Keratinocyte (primary cell): Measurements from ENCODE around the gene QSOX1. TPM values are rescaled to one million over a fixed set of nuclear protein-coding genes. Genes with fewer than 3 reads are reported as not detected.

Experiments
- DNase-seq: peaks from one replicate; pipeline ENCODE4 v3.0.0-alpha.2; 2011; ENCODE audit warnings: low read depth, missing footprints, low spot score
- FAIRE-seq: peaks from 2 replicates; lab custom pipeline; 2011; peaks lifted over from hg19 to GRCh38; lab: Jason Lieb, UNC
- H2AFZ ChIP-seq: 2 replicates; pipeline ENCODE4 v1.6.0; 2012; ENCODE audit warnings: low read length, control low read depth, inconsistent platforms; ENCODE audit not compliant: control insufficient read depth
- H3K27ac ChIP-seq: 2 replicates; pipeline ENCODE4 v1.5.1; 2011; ENCODE audit warnings: low read length; ENCODE audit not compliant: control insufficient read depth, insufficient read depth
- H3K27me3 ChIP-seq: 3 replicates; pipeline ENCODE4 v1.6.0; 2011; ENCODE audit warnings: low read length; ENCODE audit not compliant: control insufficient read depth, insufficient read depth; ENCODE audit errors: extremely low read depth
- H3K36me3 ChIP-seq, 2 experiments: 2 replicates in 1 of 2; 3 replicates in 1 of 2; pipeline ENCODE4 v1.5.1; 2011; ENCODE audit warnings: low read length in 2 of 2, mild to moderate bottlenecking in 1 of 2; ENCODE audit not compliant: control insufficient read depth in 2 of 2, insufficient read depth in 2 of 2; ENCODE audit errors: extremely low read depth in 1 of 2
- H3K4me1 ChIP-seq: 3 replicates; pipeline ENCODE4 v1.5.1; 2011; ENCODE audit warnings: low read length; ENCODE audit not compliant: control insufficient read depth, insufficient read depth; ENCODE audit errors: extremely low read depth
- H3K4me2 ChIP-seq: 3 replicates; pipeline ENCODE4 v1.6.0; 2011; ENCODE audit warnings: low read depth, low read length; ENCODE audit not compliant: control insufficient read depth, insufficient read depth; ENCODE audit errors: extremely low read depth
- H3K4me3 ChIP-seq, 3 experiments: fragments of 200-600 bp in 1 of 3; sonication (generic) in 1 of 3; 2 replicates in 2 of 3; 3 replicates in 1 of 3; pipeline ENCODE4 v1.5.1; 2011 to 2016; ENCODE audit warnings: low read length in 3 of 3, mild to moderate bottlenecking in 3 of 3, control low read depth in 2 of 3, inconsistent platforms in 1 of 3, low read depth in 1 of 3, mixed read lengths in 1 of 3, mixed run types in 1 of 3, moderate library complexity in 1 of 3; ENCODE audit not compliant: control insufficient read depth in 2 of 3, insufficient read depth in 2 of 3; ENCODE audit errors: extremely low read depth in 1 of 3
- H3K79me2 ChIP-seq: 2 replicates; pipeline ENCODE4 v1.6.0; 2012; ENCODE audit warnings: low read length; ENCODE audit not compliant: control insufficient read depth, insufficient read depth
- H3K9ac ChIP-seq: 3 replicates; pipeline ENCODE4 v1.6.0; 2011; ENCODE audit warnings: low read length; ENCODE audit not compliant: control insufficient read depth, insufficient read depth; ENCODE audit errors: extremely low read depth
- H3K9me1 ChIP-seq: 3 replicates; pipeline ENCODE4 v1.6.0; 2011; ENCODE audit warnings: low read length; ENCODE audit not compliant: control insufficient read depth, insufficient read depth; ENCODE audit errors: extremely low read depth
- H3K9me3 ChIP-seq: 2 replicates; pipeline ENCODE4 v1.5.1; 2012; ENCODE audit warnings: low read depth, low read length; ENCODE audit not compliant: control insufficient read depth
- H4K20me1 ChIP-seq: 3 replicates; pipeline ENCODE4 v1.6.0; 2011; ENCODE audit warnings: low read length; ENCODE audit not compliant: control insufficient read depth, insufficient read depth; ENCODE audit errors: extremely low read depth
- EZH2 ChIP-seq: IDR thresholded peaks from one replicate; pipeline ENCODE4 v1.6.1; 2012; ENCODE audit warnings: inconsistent platforms, mild to moderate bottlenecking, low read length, moderate library complexity
- dilution Hi-C: fragments of 300-500 bp; cut with MboI; formaldehyde crosslinking; loops from one replicate; pipeline ENCODE4 v1.7.0; 2020; ENCODE audit warnings: low sequenced_read_pairs; ENCODE audit not compliant: extremely low pct_ligation_motif_present
- polyA plus RNA-seq, 5 experiments: library from polyadenylated mRNA; depleted of rRNA in 3 of 5; stranded (reverse) in 3 of 5; stranded (forward) in 1 of 5; unstranded in 1 of 5; fragments of >200 nt; gene quantifications; 1 replicate in 1 of 5; 2 replicates in 3 of 5; 3 replicates in 1 of 5; pipeline versions ENCODE4 v1.2.1 to v1.2.3, GENCODE V29; 2011 to 2012; ENCODE audit warnings: missing spikeins in 2 of 5, low read depth in 1 of 5, low replicate concordance in 1 of 5
- TF ChIP-seq, protein P1 (sequence below), 3 experiments: IDR thresholded peaks in 1 of 3; conservative IDR thresholded peaks in 1 of 3; optimal IDR thresholded peaks in 1 of 3; 2 replicates in 2 of 3; 3 replicates in 1 of 3; pipeline versions ENCODE3 to v1.5.1; 2011; ENCODE audit warnings: low read length in 3 of 3, mild to moderate bottlenecking in 3 of 3, moderate library complexity in 2 of 3, control low read depth in 1 of 3, inconsistent platforms in 1 of 3; ENCODE audit not compliant: insufficient read depth in 2 of 3; ENCODE audit errors: extremely low read depth in 1 of 3

The QSOX1 gene
- polyA plus RNA-seq, 1 donor (not counting 4 experiments of a cell fraction or from before 2014, with no cell fraction given), result 57.6 TPM

DNA sequence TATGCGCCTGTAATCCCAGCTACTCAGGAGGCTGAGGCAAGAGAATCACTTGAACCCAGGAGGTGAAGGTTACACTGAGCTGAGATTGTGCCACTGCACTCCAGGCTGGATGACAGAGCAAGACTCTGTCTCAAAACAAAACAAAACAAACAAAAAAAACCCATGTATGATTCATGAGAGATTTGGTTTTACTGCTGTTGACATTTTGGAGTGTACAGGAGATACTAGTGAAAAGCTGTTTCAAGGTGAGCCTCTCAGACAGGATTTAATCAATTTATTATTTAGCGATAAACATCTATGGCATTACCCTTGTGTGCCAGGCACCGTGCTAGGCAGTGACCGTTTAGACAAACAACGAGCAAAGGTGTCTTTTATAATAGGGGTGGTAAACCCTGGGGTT, 91.9 kb downstream of the QSOX1 start:
- H2AFZ ChIP-seq, result no peak overlapping the region
- H3K9ac ChIP-seq, result no peak overlapping the region
- no peaks in the 10 kb centered on the region for H3K79me2 ChIP-seq
- H3K4me2 ChIP-seq, result no peak overlapping the region
- TF ChIP-seq EZH2, result no peak
- TF ChIP-seq, protein P1, sequence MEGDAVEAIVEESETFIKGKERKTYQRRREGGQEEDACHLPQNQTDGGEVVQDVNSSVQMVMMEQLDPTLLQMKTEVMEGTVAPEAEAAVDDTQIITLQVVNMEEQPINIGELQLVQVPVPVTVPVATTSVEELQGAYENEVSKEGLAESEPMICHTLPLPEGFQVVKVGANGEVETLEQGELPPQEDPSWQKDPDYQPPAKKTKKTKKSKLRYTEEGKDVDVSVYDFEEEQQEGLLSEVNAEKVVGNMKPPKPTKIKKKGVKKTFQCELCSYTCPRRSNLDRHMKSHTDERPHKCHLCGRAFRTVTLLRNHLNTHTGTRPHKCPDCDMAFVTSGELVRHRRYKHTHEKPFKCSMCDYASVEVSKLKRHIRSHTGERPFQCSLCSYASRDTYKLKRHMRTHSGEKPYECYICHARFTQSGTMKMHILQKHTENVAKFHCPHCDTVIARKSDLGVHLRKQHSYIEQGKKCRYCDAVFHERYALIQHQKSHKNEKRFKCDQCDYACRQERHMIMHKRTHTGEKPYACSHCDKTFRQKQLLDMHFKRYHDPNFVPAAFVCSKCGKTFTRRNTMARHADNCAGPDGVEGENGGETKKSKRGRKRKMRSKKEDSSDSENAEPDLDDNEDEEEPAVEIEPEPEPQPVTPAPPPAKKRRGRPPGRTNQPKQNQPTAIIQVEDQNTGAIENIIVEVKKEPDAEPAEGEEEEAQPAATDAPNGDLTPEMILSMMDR (optimal IDR thresholded peaks at IDR 0.05 in 1 of 3, IDR thresholded peaks at IDR 0.05 in 1 of 3, conservative IDR thresholded peaks at IDR 0.05 in 1 of 3; ENCODE audit: extremely low read depth in 1 of 3, insufficient read depth in 2 of 3, low read length in 3 of 3), result no peak
- H3K9me3 ChIP-seq, result no peaks in the 10 kb centered on the region
- dilution Hi-C loops, result no loop called here
- FAIRE-seq, result no peak
- peaks cover 19% of the 10 kb centered on the region for H3K27me3 ChIP-seq
- no peaks in the 10 kb centered on the region for H3K36me3 ChIP-seq
- no peaks in the 10 kb centered on the region for H3K9me1 ChIP-seq
- no peak overlapping the region for H3K27ac ChIP-seq
- no peak for DNase-seq
- no peaks in the 10 kb centered on the region for H3K4me1 ChIP-seq
- no peaks in the 10 kb centered on the region for H4K20me1 ChIP-seq
- no peak overlapping the region for H3K4me3 ChIP-seq

DNA sequence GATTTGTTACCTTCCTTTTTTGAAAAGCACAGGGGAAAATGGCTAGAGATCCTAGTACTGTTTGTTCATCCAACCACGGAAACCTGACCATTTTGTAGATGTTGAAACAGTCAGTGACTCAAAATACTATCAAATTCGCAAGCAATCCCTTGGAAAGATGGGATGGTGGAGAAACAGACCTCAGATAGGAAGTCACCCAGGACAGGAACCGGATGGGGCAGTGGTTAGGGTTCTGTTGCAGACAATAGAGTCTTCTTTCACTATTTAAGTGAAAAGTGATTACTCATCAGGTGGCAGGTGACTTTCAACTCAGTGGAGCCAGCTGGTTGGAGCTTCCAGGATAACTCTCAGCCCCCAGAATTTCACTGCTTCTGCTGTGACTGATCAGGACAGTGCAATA, 92.4 kb downstream of the QSOX1 start:
- no peak overlapping the region for H3K9ac ChIP-seq
- no peak for DNase-seq
- H3K27me3 ChIP-seq, result peaks cover 17% of the 10 kb centered on the region
- dilution Hi-C loops, result no loop called here
- H3K4me2 ChIP-seq, result no peak overlapping the region
- H3K9me1 ChIP-seq, result no peaks in the 10 kb centered on the region
- no peak overlapping the region for H3K27ac ChIP-seq
- no peaks in the 10 kb centered on the region for H3K4me1 ChIP-seq
- H2AFZ ChIP-seq, result no peak overlapping the region
- no peaks in the 10 kb centered on the region for H3K36me3 ChIP-seq
- TF ChIP-seq, protein P1 (optimal IDR thresholded peaks at IDR 0.05 in 1 of 3, IDR thresholded peaks at IDR 0.05 in 1 of 3, conservative IDR thresholded peaks at IDR 0.05 in 1 of 3; ENCODE audit: extremely low read depth in 1 of 3, insufficient read depth in 2 of 3, low read length in 3 of 3), result no peak
- TF ChIP-seq EZH2, result no peak
- H3K9me3 ChIP-seq, result no peaks in the 10 kb centered on the region
- FAIRE-seq, result no peak
- H3K4me3 ChIP-seq, result no peak overlapping the region
- H3K79me2 ChIP-seq, result no peaks in the 10 kb centered on the region
- no peaks in the 10 kb centered on the region for H4K20me1 ChIP-seq
